ENCODE measurements around the gene OR6C76.

DNA sequence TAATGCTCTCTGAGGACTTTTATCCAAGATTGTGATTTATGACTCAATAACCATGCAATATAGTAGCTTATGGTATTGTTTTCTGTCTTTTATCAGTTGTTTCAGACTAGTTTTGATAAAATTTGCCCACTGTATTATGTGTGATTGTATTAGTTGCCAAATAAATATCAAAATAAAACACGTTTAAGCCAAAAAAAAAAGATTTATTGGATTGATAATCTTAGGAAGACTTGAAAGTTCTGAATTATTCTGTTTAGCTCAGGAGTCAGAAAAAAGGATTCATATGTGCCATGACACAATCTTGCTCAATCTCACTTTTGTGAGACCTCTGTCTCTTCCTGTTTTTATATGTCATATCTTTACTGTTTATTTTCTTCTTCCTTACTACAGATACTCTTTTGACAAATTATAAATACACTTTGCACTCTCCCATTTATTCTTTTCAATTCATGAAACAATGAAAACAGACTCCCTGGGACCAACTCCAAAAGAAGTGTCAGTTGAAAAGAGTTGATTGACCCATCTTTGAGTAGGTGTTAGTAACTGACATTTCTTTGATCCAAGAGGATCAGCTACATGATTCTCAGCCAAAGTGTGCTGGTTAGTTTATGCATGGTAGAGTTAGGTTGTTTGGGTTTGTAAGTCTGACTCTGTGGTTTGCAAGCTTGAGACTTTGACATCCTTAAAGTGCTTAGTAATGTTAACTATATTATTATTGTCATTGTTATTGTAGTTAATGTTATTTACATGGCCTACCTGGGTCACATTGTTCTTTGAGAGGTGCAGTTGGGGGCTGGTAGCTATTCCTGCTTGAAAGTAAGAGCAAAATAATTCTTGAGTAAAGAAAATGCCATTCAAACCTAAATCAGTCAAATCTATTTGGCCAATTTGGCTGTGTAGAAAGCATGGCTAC, 2.5 kb downstream of the OR6C76 start:
- TF ChIP-seq EZH2 (IDR thresholded peaks at IDR 0.05; ENCODE audit: low read length, unreplicated experiment) (no peak), EZH2phosphoT487 (IDR thresholded peaks at IDR 0.05; ENCODE audit: borderline replicate concordance, low read length) (no peak)
- TF ChIP-seq, protein P1, sequence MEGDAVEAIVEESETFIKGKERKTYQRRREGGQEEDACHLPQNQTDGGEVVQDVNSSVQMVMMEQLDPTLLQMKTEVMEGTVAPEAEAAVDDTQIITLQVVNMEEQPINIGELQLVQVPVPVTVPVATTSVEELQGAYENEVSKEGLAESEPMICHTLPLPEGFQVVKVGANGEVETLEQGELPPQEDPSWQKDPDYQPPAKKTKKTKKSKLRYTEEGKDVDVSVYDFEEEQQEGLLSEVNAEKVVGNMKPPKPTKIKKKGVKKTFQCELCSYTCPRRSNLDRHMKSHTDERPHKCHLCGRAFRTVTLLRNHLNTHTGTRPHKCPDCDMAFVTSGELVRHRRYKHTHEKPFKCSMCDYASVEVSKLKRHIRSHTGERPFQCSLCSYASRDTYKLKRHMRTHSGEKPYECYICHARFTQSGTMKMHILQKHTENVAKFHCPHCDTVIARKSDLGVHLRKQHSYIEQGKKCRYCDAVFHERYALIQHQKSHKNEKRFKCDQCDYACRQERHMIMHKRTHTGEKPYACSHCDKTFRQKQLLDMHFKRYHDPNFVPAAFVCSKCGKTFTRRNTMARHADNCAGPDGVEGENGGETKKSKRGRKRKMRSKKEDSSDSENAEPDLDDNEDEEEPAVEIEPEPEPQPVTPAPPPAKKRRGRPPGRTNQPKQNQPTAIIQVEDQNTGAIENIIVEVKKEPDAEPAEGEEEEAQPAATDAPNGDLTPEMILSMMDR (conservative IDR thresholded peaks at IDR 0.05; ENCODE audit: low read depth, low read length), result no peak
